ENCODE measurements around the gene MMP3.

Gene MMP3

GRCh38 chr11:102842930-102843329, 479 bp downstream of the MMP3 start:
- Histone ChIP-seq H3K4me3 (ENCODE audit: low read depth in 1 of 2, low read length in 1 of 2) (no peak overlapping the region), H3K36me3 (no peaks in the 10 kb centered on the region), H3K27me3 (peaks cover 8% of the 10 kb centered on the region), H3K9me3 (no peaks in the 10 kb centered on the region), H3K27ac (no peak overlapping the region), H3K4me1 (ENCODE audit: control insufficient read depth in 1 of 2, insufficient read depth in 1 of 2, low read depth in 1 of 2, low read length in 1 of 2) (no peaks in the 10 kb centered on the region)
- no peak for TF ChIP-seq CTCF (IDR thresholded peaks at IDR 0.05)

- Histone ChIP-seq H3K4me1 (ENCODE audit: control insufficient read depth in 1 of 2, insufficient read depth in 1 of 2, low read depth in 1 of 2, low read length in 1 of 2) (no peaks in the 10 kb centered on the region), H3K36me3 (no peaks in the 10 kb centered on the region), H3K27ac (no peak overlapping the region), H3K4me3 (ENCODE audit: low read depth in 1 of 2, low read length in 1 of 2) (no peak overlapping the region), H3K27me3 (peaks cover 10% of the 10 kb centered on the region), H3K9me3 (no peaks in the 10 kb centered on the region)
- TF ChIP-seq CTCF (IDR thresholded peaks at IDR 0.05) = no peak
Observed at GRCh38 chr11:102840018-102840417, 3.4 kb downstream of the MMP3 start.

GRCh38 chr11:102837646-102838045, 5.8 kb downstream of the MMP3 start:
- Histone ChIP-seq H3K36me3 (no peaks in the 10 kb centered on the region), H3K27me3 (peaks cover 30% of the 10 kb centered on the region), H3K9me3 (no peaks in the 10 kb centered on the region), H3K4me3 (ENCODE audit: low read depth in 1 of 2, low read length in 1 of 2) (no peak overlapping the region), H3K4me1 (ENCODE audit: control insufficient read depth in 1 of 2, insufficient read depth in 1 of 2, low read depth in 1 of 2, low read length in 1 of 2) (no peaks in the 10 kb centered on the region), H3K27ac (no peak overlapping the region)
- no peak for TF ChIP-seq CTCF (IDR thresholded peaks at IDR 0.05)

GRCh38 chr11:102837156-102837555, 6.3 kb downstream of the MMP3 start:
- TF ChIP-seq CTCF (IDR thresholded peaks at IDR 0.05) = no peak
- no peak overlapping the region for H3K4me3 ChIP-seq (ENCODE audit: low read depth in 1 of 2, low read length in 1 of 2)
- H3K27ac ChIP-seq = no peak overlapping the region
- no peaks in the 10 kb centered on the region for H3K36me3 ChIP-seq
- H3K27me3 ChIP-seq = peaks cover 35% of the 10 kb centered on the region
- H3K4me1 ChIP-seq (ENCODE audit: control insufficient read depth in 1 of 2, insufficient read depth in 1 of 2, low read depth in 1 of 2, low read length in 1 of 2) = no peaks in the 10 kb centered on the region
- no peaks in the 10 kb centered on the region for H3K9me3 ChIP-seq

GRCh38 chr11:102836290-102836875, 7.0 kb downstream of the MMP3 start:
- H3K36me3 ChIP-seq = no peaks in the 10 kb centered on the region
- H3K9me3 ChIP-seq = no peaks in the 10 kb centered on the region
- TF ChIP-seq CTCF (IDR thresholded peaks at IDR 0.05) = no peak
- no peak overlapping the region for H3K27ac ChIP-seq
- no peak overlapping the region for H3K4me3 ChIP-seq (ENCODE audit: low read depth in 1 of 2, low read length in 1 of 2)
- no peaks in the 10 kb centered on the region for H3K4me1 ChIP-seq (ENCODE audit: control insufficient read depth in 1 of 2, insufficient read depth in 1 of 2, low read depth in 1 of 2, low read length in 1 of 2)
- peaks cover 43% of the 10 kb centered on the region for H3K27me3 ChIP-seq

GRCh38 chr11:102833731-102834130, 9.7 kb downstream of the MMP3 start:
- H3K36me3 ChIP-seq = no peaks in the 10 kb centered on the region
- no peak overlapping the region for H3K27ac ChIP-seq
- H3K4me1 ChIP-seq (ENCODE audit: control insufficient read depth in 1 of 2, insufficient read depth in 1 of 2, low read depth in 1 of 2, low read length in 1 of 2) = no peaks in the 10 kb centered on the region
- no peaks in the 10 kb centered on the region for H3K9me3 ChIP-seq
- no peak overlapping the region for H3K4me3 ChIP-seq (ENCODE audit: low read depth in 1 of 2, low read length in 1 of 2)
- H3K27me3 ChIP-seq = peaks cover 69% of the 10 kb centered on the region
- TF ChIP-seq CTCF (IDR thresholded peaks at IDR 0.05) = no peak
